Ishikawa (cell line): ENCODE data around the gene DOK7.

Experiments
- CEBPB ChIP-seq: IDR thresholded peaks from 2 replicates; pipeline ENCODE4 v1.6.1; 2012
- CREB1 ChIP-seq: IDR thresholded peaks from 2 replicates; pipeline ENCODE4 v1.6.1; 2012; ENCODE audit warnings: low read depth
- EGR1 ChIP-seq: IDR thresholded peaks from 2 replicates; pipeline ENCODE4 v1.6.1; 2012
- EP300 ChIP-seq: IDR thresholded peaks from 2 replicates; pipeline ENCODE4 v1.6.1; 2012; ENCODE audit warnings: borderline replicate concordance
- RAD21 ChIP-seq: IDR thresholded peaks from 2 replicates; pipeline ENCODE4 v1.6.1; 2012; ENCODE audit warnings: low read depth
- REST ChIP-seq: IDR thresholded peaks from 2 replicates; pipeline ENCODE4 v1.6.1; 2012; ENCODE audit warnings: low read depth, mild to moderate bottlenecking
- TEAD4 ChIP-seq: IDR thresholded peaks from 2 replicates; pipeline ENCODE4 v1.6.1; 2012
- TF ChIP-seq, protein P1 (sequence below): IDR thresholded peaks from 2 replicates; pipeline ENCODE4 v1.6.1; 2012
- TF ChIP-seq, protein P2 (sequence below): IDR thresholded peaks from 2 replicates; pipeline ENCODE4 v1.6.1; 2012

GRCh38 chr4:3518941-3519340, 55.8 kb downstream of the DOK7 start:
- no peak for TF ChIP-seq EGR1
- no peak for TF ChIP-seq EP300
- TF ChIP-seq, protein P1, sequence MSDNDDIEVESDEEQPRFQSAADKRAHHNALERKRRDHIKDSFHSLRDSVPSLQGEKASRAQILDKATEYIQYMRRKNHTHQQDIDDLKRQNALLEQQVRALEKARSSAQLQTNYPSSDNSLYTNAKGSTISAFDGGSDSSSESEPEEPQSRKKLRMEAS, result no peak
- no peak for TF ChIP-seq RAD21
- TF ChIP-seq CEBPB, result no peak
- no peak for TF ChIP-seq CREB1
- TF ChIP-seq, protein P2, sequence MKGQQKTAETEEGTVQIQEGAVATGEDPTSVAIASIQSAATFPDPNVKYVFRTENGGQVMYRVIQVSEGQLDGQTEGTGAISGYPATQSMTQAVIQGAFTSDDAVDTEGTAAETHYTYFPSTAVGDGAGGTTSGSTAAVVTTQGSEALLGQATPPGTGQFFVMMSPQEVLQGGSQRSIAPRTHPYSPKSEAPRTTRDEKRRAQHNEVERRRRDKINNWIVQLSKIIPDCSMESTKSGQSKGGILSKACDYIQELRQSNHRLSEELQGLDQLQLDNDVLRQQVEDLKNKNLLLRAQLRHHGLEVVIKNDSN, result no peak
- no peak for TF ChIP-seq REST
- no peak for TF ChIP-seq TEAD4
